Endothelial cell of umbilical vein (primary cell): ENCODE data around the gene SAYSD1.

ENCODE experiments used
- EZH2 ChIP-seq: IDR thresholded peaks from 2 replicates; pipeline ENCODE4 v1.6.1; 2012; ENCODE audit warnings: borderline replicate concordance, low read depth, mild to moderate bottlenecking, moderate library complexity, low read length, inconsistent platforms; ENCODE audit not compliant: severe bottlenecking
- FOS ChIP-seq: IDR thresholded peaks from 2 replicates; pipeline ENCODE4 v1.6.1; 2011; ENCODE audit warnings: mild to moderate bottlenecking, low read length, moderate library complexity, borderline replicate concordance; ENCODE audit not compliant: insufficient read depth
- MYC ChIP-seq: IDR thresholded peaks from one replicate; pipeline ENCODE4 v1.6.1; 2011; ENCODE audit warnings: mild to moderate bottlenecking, low read depth, low read length
- POLR2A ChIP-seq: IDR thresholded peaks from 2 replicates; pipeline ENCODE4 v1.6.1; 2012; ENCODE audit warnings: low read depth, mild to moderate bottlenecking, control low read depth, low read length
- POLR2AphosphoS5 ChIP-seq: IDR thresholded peaks from 2 replicates; pipeline ENCODE4 v1.6.1; 2012; ENCODE audit warnings: low read depth, mild to moderate bottlenecking, control low read depth, low read length, moderate library complexity; ENCODE audit not compliant: insufficient read depth
- TF ChIP-seq, protein P1 (sequence below), 2 donors: IDR thresholded peaks; 1 replicate in 1 of 2; 2 replicates in 1 of 2; pipeline ENCODE4 v1.5.1; 2011; ENCODE audit warnings: low read length in 2 of 2, mild to moderate bottlenecking in 2 of 2, moderate library complexity in 2 of 2, control low read depth in 1 of 2, inconsistent platforms in 1 of 2, low read depth in 1 of 2; ENCODE audit not compliant: insufficient read depth in 1 of 2; ENCODE audit errors: extremely low read depth in 1 of 2
- TF ChIP-seq, protein P2 (sequence below): IDR thresholded peaks from 2 replicates; pipeline ENCODE4 v1.6.1; 2011; ENCODE audit not compliant: insufficient read depth, insufficient read length

DNA sequence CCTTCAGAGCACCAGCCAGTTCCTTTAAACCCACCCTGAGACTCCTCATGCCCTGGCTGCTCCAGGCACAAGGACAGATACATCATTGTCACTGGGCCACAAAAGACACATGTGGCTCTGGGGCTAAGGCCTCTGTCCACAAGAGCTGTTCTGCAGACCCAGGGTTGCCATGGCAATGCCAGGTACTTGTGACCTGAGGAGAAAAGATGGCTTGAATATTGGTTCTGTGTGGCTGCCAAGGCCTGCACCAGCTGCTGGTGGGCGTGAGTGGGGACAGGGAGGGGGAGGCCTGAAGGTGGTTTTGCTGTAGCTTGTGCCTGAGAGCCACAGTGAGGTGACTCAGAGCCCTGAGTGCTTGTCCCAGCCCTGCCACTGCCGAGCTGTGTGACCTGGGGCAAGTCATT lies 31.8 kb downstream of the SAYSD1 start:
- TF ChIP-seq, protein P1, sequence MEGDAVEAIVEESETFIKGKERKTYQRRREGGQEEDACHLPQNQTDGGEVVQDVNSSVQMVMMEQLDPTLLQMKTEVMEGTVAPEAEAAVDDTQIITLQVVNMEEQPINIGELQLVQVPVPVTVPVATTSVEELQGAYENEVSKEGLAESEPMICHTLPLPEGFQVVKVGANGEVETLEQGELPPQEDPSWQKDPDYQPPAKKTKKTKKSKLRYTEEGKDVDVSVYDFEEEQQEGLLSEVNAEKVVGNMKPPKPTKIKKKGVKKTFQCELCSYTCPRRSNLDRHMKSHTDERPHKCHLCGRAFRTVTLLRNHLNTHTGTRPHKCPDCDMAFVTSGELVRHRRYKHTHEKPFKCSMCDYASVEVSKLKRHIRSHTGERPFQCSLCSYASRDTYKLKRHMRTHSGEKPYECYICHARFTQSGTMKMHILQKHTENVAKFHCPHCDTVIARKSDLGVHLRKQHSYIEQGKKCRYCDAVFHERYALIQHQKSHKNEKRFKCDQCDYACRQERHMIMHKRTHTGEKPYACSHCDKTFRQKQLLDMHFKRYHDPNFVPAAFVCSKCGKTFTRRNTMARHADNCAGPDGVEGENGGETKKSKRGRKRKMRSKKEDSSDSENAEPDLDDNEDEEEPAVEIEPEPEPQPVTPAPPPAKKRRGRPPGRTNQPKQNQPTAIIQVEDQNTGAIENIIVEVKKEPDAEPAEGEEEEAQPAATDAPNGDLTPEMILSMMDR (IDR thresholded peaks at IDR 0.05; ENCODE audit: extremely low read depth in 1 of 2, insufficient read depth in 1 of 2, low read depth in 1 of 2, low read length in 2 of 2) = no peak
- TF ChIP-seq POLR2A (no peak), POLR2AphosphoS5 (no peak), EZH2 (no peak), MYC (no peak), FOS (no peak)
- TF ChIP-seq, protein P2, sequence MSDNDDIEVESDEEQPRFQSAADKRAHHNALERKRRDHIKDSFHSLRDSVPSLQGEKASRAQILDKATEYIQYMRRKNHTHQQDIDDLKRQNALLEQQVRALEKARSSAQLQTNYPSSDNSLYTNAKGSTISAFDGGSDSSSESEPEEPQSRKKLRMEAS = no peak
